Body of pancreas (tissue), 4 donors: ENCODE data around the gene UTY.

Source experiments
- CTCF ChIP-seq, 7 experiments: fragments of 450-650 bp in 4 of 7; fragments of 200-600 bp in 3 of 7; sonication (generic) in 3 of 7; IDR thresholded peaks; one replicate each; pipeline ENCODE4 v1.5.1; 2016 to 2019; ENCODE audit warnings: antibody characterized with exemption in 7 of 7
- POLR2A ChIP-seq, 3 donors: fragments of 450-650 bp; IDR thresholded peaks; one replicate each; pipeline ENCODE4 v1.6.1; 2016; ENCODE audit warnings: antibody characterized with exemption in 3 of 3, mild to moderate bottlenecking in 2 of 3

DNA sequence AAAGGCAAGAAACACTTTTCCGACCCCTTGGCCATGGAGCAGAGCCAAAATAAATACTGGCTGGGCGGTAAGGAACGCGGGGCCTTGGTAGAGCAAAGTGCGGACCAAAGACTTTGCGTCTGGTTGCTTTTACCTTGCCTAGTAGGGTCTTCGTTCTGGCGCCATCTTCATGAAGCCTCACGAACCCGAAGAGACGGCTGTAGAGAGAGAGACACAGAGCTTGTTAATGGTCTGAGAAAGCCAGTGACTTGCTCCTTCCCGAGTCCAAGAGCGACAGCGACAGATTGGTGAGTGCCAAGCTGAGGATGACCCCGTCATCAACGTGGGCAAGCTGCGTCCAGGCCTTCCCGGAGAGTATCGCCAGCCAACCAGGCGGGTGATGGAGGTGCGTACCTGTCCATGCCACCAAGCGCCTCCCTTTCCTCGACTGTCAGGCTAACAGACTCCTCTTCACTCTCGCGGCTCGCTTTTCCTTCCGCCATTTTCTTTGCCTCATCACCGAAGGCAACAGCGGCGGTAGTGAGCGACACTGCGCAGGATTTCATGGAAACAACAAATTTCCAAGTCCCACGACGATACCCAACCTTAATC is 617 bp downstream of the UTY start:
- TF ChIP-seq CTCF (IDR thresholded peaks at IDR 0.05) (no peak), POLR2A (IDR thresholded peaks at IDR 0.05) (no peak)
